ENCODE data around the gene MYLK. TPM values are rescaled to one million over a fixed set of nuclear protein-coding genes. Genes with fewer than 3 reads are reported as not detected.

The MYLK gene
- total RNA-seq, 4 donors from 2014 or later, result 9.7 to 92.8 (median 32.5) TPM

DNA sequence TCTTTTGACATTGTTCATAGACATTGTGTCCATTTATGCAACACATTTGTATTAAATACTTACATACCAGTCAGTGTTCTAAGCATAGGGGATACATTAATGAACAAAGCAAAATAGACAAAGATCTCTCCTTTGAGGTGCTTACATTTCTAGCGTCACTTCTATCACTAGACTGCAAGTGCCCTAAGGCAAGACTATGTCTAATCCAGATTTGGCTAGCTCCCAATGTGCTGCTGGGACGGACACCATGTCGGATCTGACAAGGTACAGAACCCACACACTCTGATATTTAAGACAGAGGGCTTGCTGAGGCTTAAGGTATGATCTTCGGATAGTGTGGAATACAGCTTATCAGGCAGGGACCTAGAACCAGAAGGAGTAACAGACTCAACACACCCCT, 41.4 kb downstream of the MYLK start:
- DNase-seq (ENCODE audit: low spot score in 2 of 2), result no peak
- WGBS, 2 donors, result 57 to 76% methylated on average over 4 of the region's 4 CpGs
- intact Hi-C loops (cut with DNase I; ENCODE audit: low total_unique reads), result no loop called here
- H3K4me3 ChIP-seq (ENCODE audit: low read depth, poor library complexity, severe bottlenecking), result no peak overlapping the region
- TF ChIP-seq, protein P1, sequence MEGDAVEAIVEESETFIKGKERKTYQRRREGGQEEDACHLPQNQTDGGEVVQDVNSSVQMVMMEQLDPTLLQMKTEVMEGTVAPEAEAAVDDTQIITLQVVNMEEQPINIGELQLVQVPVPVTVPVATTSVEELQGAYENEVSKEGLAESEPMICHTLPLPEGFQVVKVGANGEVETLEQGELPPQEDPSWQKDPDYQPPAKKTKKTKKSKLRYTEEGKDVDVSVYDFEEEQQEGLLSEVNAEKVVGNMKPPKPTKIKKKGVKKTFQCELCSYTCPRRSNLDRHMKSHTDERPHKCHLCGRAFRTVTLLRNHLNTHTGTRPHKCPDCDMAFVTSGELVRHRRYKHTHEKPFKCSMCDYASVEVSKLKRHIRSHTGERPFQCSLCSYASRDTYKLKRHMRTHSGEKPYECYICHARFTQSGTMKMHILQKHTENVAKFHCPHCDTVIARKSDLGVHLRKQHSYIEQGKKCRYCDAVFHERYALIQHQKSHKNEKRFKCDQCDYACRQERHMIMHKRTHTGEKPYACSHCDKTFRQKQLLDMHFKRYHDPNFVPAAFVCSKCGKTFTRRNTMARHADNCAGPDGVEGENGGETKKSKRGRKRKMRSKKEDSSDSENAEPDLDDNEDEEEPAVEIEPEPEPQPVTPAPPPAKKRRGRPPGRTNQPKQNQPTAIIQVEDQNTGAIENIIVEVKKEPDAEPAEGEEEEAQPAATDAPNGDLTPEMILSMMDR (IDR thresholded peaks at IDR 0.05), result no peak
- no peak for TF ChIP-seq POLR2A (IDR thresholded peaks at IDR 0.05)

DNA sequence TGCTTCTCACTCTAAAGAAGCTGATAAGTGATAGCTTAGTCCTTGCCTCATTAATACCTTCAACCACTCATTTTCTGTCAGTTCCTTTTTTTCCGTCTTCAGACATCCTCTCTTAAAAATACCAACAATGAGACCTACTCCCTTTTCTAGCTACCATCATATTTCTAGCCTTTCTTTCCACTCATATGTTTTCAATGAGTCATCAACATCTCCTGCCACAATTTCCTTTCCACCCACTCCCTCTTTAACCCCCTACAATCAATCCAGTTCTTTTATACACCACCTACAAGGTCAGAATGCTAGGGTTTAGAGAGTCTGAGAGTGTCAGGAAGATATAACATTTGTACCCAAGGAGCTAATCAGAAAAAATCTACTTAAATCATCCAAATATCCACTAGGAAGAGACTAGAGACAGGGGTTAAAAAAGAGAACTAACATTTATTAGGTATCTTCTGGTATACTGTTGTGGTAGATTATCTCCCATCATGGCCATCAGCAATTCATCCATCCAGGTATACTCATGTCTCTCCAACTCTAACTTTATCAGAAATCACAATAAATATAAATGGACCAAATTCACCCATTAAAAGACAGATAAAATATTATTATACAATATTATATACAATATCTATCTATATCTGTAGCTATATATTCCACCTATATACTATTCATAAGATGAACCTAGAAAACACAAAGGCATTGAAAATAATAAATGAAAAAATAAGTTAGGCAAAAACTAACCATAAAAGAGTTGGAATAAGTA, 42.5 kb downstream of the MYLK start:
- H3K4me3 ChIP-seq (ENCODE audit: low read depth, poor library complexity, severe bottlenecking), result no peak overlapping the region
- intact Hi-C loops (cut with DNase I; ENCODE audit: low total_unique reads), result no loop called here
- TF ChIP-seq POLR2A (IDR thresholded peaks at IDR 0.05), result no peak
- TF ChIP-seq, protein P1 (IDR thresholded peaks at IDR 0.05), result no peak
- no peak for DNase-seq (ENCODE audit: low spot score in 2 of 2)
- WGBS, 2 donors, result 69 to 70% methylated on average over 1 of the region's 1 CpG

DNA sequence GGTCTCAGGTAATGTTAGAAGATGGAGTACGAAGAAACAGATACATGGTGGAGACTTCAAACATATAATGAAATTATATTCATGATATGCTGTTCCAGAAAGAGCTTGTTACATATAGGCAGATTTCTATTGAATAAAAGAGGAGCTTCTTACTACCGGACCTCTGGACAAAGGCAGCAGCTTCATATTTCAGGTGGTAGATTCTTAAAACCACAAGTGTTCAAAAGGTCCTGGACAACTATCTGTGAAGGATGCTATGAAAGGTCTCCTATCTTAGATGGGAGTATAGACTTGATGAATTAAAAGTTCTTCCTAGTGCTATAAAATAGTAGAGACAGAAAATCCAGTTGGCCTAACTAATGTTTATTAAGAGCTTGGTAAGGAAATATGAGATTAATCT, 43.2 kb downstream of the MYLK start:
- DNase-seq (ENCODE audit: low spot score in 2 of 2), result no peak
- intact Hi-C loops (cut with DNase I; ENCODE audit: low total_unique reads), result no loop called here
- WGBS, 2 donors, result 95 to 96% methylated on average over 2 of the region's 2 CpGs
- no peak overlapping the region for H3K4me3 ChIP-seq (ENCODE audit: low read depth, poor library complexity, severe bottlenecking)
- TF ChIP-seq POLR2A (IDR thresholded peaks at IDR 0.05), result no peak
- TF ChIP-seq, protein P1 (IDR thresholded peaks at IDR 0.05), result no peak

DNA sequence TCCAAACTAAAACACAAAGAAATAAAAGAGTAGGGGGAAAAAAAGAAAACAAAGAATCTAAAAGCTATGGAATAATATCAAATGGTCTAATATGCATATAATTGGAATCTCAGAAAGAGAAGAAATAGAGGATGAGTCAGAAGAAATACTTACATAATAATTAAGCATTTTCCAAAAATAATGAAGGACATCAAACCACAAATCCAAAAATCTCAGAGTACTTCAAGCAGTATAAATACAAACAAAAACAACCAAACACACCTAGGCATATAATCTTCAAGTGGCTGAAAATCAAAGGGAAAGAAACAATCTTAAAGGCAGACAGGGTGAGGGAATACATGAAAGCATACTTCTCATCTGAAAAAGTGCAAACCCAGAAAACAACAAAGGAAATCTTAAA, 46.3 kb downstream of the MYLK start:
- H3K4me3 ChIP-seq (ENCODE audit: low read depth, poor library complexity, severe bottlenecking), result no peak overlapping the region
- intact Hi-C loops (cut with DNase I; ENCODE audit: low total_unique reads), result no loop called here
- DNase-seq (ENCODE audit: low spot score in 2 of 2), result no peak
- no peak for TF ChIP-seq POLR2A (IDR thresholded peaks at IDR 0.05)
- TF ChIP-seq, protein P1 (IDR thresholded peaks at IDR 0.05), result no peak

DNA sequence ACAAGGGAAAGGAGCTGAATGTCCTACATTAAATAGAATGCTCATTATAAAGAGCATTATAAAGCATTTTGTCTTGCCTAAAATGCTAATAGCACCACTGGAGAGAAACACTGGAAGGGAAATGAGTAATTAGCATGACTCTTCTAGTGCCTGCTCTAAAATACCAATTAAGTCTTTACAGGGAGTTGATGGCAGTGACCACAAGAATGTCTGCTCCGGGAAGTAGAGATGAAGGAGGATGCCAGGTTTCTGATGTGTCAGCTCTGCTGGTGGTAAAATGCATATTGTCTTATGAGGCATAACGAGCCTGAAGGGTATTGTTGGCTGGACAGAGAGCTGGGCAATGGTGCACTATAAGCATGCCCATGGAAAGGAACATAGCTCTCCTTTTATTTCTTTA, 49.5 kb downstream of the MYLK start:
- TF ChIP-seq, protein P1 (IDR thresholded peaks at IDR 0.05), result no peak
- TF ChIP-seq POLR2A (IDR thresholded peaks at IDR 0.05), result no peak
- no peak for DNase-seq (ENCODE audit: low spot score in 2 of 2)
- intact Hi-C loops (cut with DNase I; ENCODE audit: low total_unique reads), result no loop called here
- 59 to 66% methylated on average over 2 of the region's 2 CpGs for WGBS, 2 donors
- H3K4me3 ChIP-seq (ENCODE audit: low read depth, poor library complexity, severe bottlenecking), result no peak overlapping the region

DNA sequence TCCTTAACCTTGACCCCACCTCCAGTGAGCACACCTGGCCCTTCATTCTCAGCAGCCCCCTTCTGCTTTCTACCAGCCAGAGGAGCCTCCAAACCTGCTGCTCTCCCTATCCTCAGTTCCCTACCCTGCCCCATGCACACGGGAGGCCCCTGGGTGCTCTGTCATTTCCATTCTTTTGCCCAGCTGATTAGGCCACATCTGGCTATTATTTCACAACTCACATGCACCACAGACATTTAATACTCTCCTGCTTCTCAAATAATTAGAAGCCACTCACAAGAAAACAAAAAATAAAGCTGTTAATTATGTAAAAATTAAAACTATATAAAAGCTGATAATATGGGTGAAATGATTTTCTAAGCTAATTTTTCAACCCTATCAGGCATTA, 50.7 kb downstream of the MYLK start:
- intact Hi-C loops (cut with DNase I; ENCODE audit: low total_unique reads), result no loop called here
- DNase-seq (ENCODE audit: low spot score in 2 of 2), result no peak
- H3K4me3 ChIP-seq (ENCODE audit: low read depth, poor library complexity, severe bottlenecking), result no peak overlapping the region
- WGBS, 2 donors, result 38 to 45% methylated on average over 1 of the region's 1 CpG
- TF ChIP-seq, protein P1 (IDR thresholded peaks at IDR 0.05), result no peak
- no peak for TF ChIP-seq POLR2A (IDR thresholded peaks at IDR 0.05)

All from lower leg skin (tissue), 4 donors.